ENCODE data around the gene ZFY.

Gene ZFY

DNA sequence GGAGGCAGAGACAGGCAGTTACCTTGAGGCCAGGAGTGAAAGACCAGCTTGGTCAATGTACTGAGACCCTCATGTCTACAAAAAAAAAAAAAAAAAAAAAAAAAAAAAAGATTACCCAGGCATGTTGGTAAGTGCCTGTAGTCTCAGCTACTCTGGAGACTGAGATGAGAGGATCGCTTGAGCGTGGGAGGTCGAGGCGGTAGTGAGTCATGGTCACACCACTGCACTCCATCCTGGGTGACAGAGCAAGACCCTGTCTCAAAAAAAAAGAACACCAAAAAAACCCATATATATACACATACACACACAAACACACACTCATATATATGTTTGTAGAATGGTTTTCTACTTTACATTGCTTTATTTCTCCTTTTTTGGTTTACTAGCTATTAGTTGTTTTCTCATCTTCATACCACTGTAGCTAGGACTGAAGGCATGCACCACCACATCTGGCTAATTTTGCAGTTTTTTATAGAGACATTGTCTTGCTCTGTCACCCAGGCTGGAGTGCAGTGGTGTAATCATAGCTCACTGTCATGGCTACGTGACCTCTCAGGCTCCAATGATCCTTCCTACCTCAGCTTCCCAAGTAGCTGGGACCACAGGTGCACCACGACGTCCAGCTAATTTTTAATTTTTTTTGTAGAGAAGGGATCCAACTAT lies 14.5 kb downstream of the ZFY start:
- no peak for DNase-seq (ENCODE audit: low read depth)
- TF ChIP-seq, protein P1, sequence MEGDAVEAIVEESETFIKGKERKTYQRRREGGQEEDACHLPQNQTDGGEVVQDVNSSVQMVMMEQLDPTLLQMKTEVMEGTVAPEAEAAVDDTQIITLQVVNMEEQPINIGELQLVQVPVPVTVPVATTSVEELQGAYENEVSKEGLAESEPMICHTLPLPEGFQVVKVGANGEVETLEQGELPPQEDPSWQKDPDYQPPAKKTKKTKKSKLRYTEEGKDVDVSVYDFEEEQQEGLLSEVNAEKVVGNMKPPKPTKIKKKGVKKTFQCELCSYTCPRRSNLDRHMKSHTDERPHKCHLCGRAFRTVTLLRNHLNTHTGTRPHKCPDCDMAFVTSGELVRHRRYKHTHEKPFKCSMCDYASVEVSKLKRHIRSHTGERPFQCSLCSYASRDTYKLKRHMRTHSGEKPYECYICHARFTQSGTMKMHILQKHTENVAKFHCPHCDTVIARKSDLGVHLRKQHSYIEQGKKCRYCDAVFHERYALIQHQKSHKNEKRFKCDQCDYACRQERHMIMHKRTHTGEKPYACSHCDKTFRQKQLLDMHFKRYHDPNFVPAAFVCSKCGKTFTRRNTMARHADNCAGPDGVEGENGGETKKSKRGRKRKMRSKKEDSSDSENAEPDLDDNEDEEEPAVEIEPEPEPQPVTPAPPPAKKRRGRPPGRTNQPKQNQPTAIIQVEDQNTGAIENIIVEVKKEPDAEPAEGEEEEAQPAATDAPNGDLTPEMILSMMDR (conservative IDR thresholded peaks at IDR 0.05; ENCODE audit: low read depth, low read length): no peak
- no peak overlapping the region for H3K4me3 ChIP-seq (ENCODE audit: low read length)

GRCh38 chrY:2950655-2951054 lies 15.5 kb downstream of the ZFY start:
- TF ChIP-seq, protein P1 (conservative IDR thresholded peaks at IDR 0.05; ENCODE audit: low read depth, low read length): no peak
- H3K4me3 ChIP-seq (ENCODE audit: low read length): no peak overlapping the region
- DNase-seq (ENCODE audit: low read depth): no peak

- H3K4me3 ChIP-seq (ENCODE audit: low read length): no peak overlapping the region
- DNase-seq (ENCODE audit: low read depth): no peak
- TF ChIP-seq, protein P1 (conservative IDR thresholded peaks at IDR 0.05; ENCODE audit: low read depth, low read length): no peak
These were observed 17.7 kb downstream of the ZFY start for GRCh38 chrY:2952912-2953311.

GRCh38 chrY:2954735-2955134 lies 19.6 kb downstream of the ZFY start:
- TF ChIP-seq, protein P1 (conservative IDR thresholded peaks at IDR 0.05; ENCODE audit: low read depth, low read length): no peak
- no peak for DNase-seq (ENCODE audit: low read depth)
- no peak overlapping the region for H3K4me3 ChIP-seq (ENCODE audit: low read length)

DNA sequence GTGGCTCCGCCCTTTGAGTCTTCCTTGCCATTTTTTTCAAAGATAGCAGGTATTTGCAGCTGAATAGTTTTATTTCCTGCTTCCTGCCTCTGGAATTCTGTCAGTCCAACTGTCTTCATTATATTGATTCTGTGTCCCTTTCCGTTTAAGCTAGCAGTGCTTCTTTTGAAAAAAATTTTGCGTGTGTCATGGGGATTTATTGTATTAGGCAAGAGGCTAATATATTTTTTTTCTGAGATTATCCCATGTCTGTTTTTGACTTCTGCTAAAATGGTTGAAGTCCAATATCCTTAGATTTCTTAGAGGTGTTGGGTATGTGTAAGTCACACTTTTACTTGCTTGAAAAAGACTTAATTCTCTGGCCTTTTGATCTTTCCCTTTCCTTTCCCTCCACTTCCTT lies 20.4 kb downstream of the ZFY start:
- no peak for DNase-seq (ENCODE audit: low read depth)
- no peak overlapping the region for H3K4me3 ChIP-seq (ENCODE audit: low read length)
- TF ChIP-seq, protein P1 (conservative IDR thresholded peaks at IDR 0.05; ENCODE audit: low read depth, low read length): no peak

- TF ChIP-seq, protein P1 (conservative IDR thresholded peaks at IDR 0.05; ENCODE audit: low read depth, low read length): no peak
- no peak for DNase-seq (ENCODE audit: low read depth)
- H3K4me3 ChIP-seq (ENCODE audit: low read length): no peak overlapping the region
These were observed 26.9 kb downstream of the ZFY start for GRCh38 chrY:2962061-2962460.

DNA sequence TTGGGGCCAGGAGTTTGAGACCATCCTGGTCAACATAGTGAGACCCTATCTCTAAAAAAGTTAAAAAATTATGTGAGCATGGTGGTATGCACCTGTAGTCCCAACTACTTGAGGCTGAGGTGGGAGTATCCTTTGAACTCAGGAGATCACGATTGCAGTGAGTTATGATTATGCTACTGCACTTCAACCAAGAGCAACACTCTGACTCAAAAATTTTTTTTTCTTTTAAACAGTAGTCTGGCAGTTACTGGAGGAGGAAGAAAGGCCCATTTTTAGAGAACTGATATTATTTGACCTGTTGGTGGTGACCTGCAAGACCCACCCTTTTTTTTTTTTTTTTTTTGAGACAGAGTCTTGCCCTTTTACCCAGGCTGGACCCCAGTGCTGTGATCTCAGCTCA lies 29.6 kb downstream of the ZFY start:
- no peak for DNase-seq (ENCODE audit: low read depth)
- H3K4me3 ChIP-seq (ENCODE audit: low read length): no peak overlapping the region
- TF ChIP-seq, protein P1 (conservative IDR thresholded peaks at IDR 0.05; ENCODE audit: low read depth, low read length): no peak

All from retinal pigment epithelial cell (primary cell).